A673 (cell line): ENCODE results near the gene APCDD1L.

Experiments
- CTCF ChIP-seq: fragments of 300-800, 200-600 bp; sonication (generic); conservative IDR thresholded peaks from 2 replicates; pipeline ENCODE4 v1.5.1; 2017; ENCODE audit warnings: low read depth, mild to moderate bottlenecking, antibody characterized with exemption, low read length, moderate library complexity, mixed read lengths
- EZH2 ChIP-seq: fragments of 200-600 bp; sonication (generic); IDR thresholded peaks from 2 replicates; pipeline ENCODE4 v1.6.1; 2017; ENCODE audit warnings: borderline replicate concordance, low read depth, mild to moderate bottlenecking, mixed read lengths, antibody characterized with exemption, low read length; ENCODE audit not compliant: poor library complexity, severe bottlenecking

- TF ChIP-seq CTCF (no peak), EZH2 (no peak)
Observed at GRCh38 chr20:58550275-58551059, 35.3 kb upstream of the APCDD1L start.
